ENCODE measurements around the gene ERBB2.

ERBB2 gene

DNA sequence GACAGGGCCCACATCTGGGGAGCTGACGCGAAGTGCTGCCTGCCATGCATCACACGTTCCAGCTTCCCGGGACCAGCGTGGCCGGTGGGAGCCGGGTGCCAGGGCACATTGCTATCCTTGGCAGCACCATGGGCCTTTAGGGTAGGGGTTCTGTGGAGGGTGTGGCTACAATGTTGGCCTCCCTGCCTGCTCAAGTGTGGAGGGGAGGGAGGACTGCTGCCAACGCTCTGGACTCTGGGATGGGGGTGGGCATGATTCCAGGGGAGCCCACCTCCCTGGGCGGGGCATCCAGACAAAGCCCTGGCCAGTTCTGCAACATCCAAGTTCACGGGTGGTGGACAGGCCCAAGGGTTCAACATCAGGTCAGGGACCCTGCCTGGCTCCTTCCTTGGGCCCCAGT lies 51.8 kb downstream of the ERBB2 start:
- H3K4me3 ChIP-seq (ENCODE audit: low read depth, low read length) = no peak overlapping the region
- no peak for DNase-seq (ENCODE audit: low read depth, low spot score)
- in situ Hi-C loops (cut with HindIII; ENCODE audit: low sequenced_read_pairs) = no loop called here
- TF ChIP-seq, protein P1, sequence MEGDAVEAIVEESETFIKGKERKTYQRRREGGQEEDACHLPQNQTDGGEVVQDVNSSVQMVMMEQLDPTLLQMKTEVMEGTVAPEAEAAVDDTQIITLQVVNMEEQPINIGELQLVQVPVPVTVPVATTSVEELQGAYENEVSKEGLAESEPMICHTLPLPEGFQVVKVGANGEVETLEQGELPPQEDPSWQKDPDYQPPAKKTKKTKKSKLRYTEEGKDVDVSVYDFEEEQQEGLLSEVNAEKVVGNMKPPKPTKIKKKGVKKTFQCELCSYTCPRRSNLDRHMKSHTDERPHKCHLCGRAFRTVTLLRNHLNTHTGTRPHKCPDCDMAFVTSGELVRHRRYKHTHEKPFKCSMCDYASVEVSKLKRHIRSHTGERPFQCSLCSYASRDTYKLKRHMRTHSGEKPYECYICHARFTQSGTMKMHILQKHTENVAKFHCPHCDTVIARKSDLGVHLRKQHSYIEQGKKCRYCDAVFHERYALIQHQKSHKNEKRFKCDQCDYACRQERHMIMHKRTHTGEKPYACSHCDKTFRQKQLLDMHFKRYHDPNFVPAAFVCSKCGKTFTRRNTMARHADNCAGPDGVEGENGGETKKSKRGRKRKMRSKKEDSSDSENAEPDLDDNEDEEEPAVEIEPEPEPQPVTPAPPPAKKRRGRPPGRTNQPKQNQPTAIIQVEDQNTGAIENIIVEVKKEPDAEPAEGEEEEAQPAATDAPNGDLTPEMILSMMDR (IDR thresholded peaks at IDR 0.05; ENCODE audit: low read depth, low read length) = no peak

DNA sequence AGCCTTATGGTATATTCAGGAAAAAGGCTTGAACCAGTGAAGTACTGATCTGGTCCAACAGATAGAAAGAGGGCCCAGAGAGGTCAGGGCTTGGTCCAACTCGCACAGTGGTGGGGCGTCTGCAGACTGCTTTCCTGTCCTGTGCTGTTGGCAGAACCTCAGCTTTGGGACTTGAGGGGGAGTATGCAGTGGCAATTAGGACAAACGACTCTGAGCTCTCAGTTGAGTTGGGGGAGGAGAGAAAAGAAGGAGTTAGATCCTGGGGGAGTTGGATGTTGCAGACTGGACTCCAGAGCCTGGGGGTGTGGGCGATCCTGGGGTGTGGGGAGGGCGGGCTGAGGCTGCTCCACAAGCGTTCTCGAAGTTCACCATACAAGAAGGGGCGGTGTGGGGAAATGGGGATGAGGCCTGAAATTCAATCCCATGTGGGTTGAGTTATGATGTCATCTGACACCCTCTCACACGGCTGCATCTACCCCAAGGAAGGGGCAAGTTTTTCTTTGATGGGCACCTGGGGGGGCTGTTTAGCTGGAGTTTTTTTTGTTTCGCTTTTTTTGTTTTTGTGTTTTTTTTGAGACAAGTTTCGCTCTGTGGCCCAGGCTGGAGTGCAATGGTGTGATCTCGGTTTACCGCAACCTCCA lies 52.5 kb downstream of the ERBB2 start:
- in situ Hi-C loops (cut with HindIII; ENCODE audit: low sequenced_read_pairs) = no loop called here
- TF ChIP-seq, protein P1 (IDR thresholded peaks at IDR 0.05; ENCODE audit: low read depth, low read length) = no peak
- no peak for DNase-seq (ENCODE audit: low read depth, low spot score)
- H3K4me3 ChIP-seq (ENCODE audit: low read depth, low read length) = no peak overlapping the region

DNA sequence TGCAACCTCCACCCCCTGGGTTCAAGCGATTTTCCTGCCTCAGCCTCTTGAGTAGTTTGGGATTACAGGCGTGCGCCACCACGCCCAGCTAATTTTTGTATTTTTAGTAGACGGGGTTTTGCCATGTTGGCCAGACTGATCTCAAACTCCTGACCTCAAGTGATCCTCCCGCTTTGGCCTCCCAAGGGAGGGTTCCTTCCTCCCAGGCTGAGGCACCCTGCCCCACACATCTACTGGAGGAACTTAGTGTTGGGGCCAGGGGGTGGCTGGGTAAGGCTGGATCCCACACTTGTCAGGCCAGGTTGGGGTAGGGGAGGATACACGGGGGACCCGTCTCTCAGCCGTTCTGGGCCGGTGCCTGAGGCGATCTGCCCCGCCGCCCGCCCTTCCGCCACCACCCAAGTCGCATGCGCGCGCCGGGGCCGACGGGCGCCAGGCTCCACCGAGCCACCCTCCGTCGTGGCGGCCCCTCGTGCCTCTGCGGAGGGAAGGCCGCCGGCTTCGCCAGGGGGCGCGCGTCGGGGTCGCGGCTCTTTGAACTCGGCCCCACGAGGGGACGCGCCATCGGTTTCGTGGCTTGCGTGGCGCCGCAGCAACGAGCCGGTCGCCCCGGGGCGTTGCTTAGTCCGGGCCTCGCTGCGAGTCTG lies 53.8 kb downstream of the ERBB2 start:
- DNase-seq (ENCODE audit: low read depth, low spot score) = no peak
- in situ Hi-C loops (cut with HindIII; ENCODE audit: low sequenced_read_pairs) = no loop called here
- TF ChIP-seq, protein P1 (IDR thresholded peaks at IDR 0.05; ENCODE audit: low read depth, low read length) = no peak
- peak overlapping the region; percentile 58 for H3K4me3 ChIP-seq (ENCODE audit: low read depth, low read length)

DNA sequence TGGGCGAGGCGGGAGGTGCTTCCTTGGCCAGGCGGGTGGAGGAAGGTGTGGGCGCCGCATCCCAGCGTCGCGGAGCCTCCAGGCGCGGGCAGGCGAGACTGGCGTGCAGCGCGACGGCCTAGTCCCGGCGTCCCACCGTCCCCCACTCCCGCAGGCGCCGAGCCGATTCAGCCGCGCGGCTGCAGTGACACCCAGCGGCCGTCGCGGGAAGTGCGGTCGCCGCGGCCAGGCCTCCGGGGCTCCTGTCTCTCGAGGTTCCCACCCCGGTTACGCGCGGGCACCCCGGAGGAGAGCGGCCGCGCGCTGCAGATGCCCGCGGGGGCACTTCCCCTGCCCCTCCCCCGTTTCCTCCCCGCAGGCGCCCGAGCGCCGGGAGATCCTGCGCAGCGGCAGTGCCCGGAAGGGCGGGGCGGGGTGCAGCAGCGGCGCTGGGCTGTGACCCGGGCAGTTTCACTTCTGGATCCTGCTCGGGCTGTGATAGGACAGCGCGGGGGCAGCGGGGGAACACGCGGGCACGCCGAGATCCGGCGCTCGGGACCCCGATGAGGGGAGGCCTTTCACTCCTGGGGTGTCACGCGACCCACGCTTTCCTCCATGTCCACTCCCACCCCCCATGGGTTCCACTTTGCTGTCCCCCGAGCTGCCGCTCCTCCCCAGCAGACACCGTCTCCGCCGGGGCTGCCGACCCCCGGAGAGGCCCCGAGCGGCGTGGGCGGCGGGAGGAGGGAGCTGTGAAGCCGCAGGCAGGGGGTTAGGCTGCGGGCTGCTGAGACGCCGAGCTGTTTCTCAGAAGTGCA lies 54.5 kb downstream of the ERBB2 start:
- in situ Hi-C loops (cut with HindIII; ENCODE audit: low sequenced_read_pairs) = no loop called here
- TF ChIP-seq, protein P1 (IDR thresholded peaks at IDR 0.05; ENCODE audit: low read depth, low read length) = peak; percentile 70
- H3K4me3 ChIP-seq (ENCODE audit: low read depth, low read length) = peak overlapping the region; percentile 58
- DNase-seq (ENCODE audit: low read depth, low spot score) = peak; percentile 86

DNA sequence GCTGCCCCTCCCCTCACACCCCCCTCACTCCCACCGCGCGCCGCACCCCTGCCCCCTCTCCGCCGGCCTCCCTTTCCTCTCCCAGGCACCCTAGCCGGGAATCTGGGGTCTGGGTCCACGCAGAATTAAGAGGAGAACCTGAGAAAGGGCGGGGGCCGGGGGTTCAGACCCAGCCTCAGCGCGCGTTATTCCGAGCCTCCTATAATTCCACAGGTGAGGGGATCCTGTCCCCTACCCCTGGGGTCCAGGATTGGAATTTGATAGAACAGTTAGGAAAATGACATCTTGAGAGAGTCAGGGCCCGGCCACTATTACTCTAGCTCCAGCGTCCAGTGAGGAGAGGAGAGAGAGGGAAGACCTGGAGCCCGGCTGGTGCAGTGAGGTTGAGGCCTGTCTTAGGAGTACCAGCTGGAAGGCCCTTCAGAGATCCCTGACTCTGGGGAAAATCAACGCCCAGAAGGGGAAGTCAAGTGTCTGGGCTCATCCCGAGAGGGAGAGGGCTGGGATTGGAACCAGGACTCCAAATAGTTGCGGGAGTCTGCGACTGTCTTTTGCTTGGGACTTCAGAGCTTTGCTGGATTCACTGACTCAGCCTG lies 55.2 kb downstream of the ERBB2 start:
- in situ Hi-C loops (cut with HindIII; ENCODE audit: low sequenced_read_pairs) = no loop called here
- TF ChIP-seq, protein P1 (IDR thresholded peaks at IDR 0.05; ENCODE audit: low read depth, low read length) = no peak
- peak; percentile 14 for DNase-seq (ENCODE audit: low read depth, low spot score)
- peak overlapping the region; percentile 58 for H3K4me3 ChIP-seq (ENCODE audit: low read depth, low read length)

DNA sequence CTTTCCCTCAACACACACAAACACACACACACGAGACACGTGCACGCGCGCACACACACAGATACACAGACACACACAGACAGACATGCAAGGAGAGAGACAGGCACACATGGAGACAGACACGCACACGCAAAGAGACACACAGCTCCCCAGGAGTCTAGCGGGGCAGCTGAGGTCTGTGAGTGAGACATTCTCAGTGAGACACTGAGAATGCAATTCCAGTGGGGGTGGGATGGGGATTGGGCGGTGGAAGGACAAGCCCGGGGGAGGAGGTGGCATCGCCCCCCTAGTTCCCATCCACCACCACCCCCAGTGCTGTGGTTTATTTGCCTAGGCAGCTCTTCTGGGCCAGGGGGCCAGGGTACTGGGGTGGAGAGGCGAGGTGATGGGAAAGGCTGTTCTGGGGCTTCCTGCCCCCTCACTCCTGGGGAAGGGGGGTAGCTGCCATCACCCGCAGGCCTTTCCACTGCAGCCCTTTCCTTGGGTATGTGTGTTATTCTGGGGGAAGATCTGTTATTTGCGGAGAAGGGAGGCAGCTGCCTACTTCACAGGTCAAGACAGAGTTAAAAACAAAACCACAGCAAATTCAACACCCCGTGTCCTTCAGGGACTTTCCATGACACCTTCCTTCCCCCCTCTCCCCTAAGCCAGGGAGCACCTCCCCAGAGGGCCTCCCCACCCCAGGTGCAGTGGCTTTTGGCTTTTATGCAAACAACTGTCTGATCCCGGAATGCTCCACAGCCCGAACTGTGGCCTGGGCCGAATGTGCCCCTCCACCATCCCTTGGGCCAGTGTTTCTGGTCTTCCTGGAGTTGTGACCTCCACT lies 55.9 kb downstream of the ERBB2 start:
- TF ChIP-seq, protein P1 (IDR thresholded peaks at IDR 0.05; ENCODE audit: low read depth, low read length) = no peak
- H3K4me3 ChIP-seq (ENCODE audit: low read depth, low read length) = no peak overlapping the region
- in situ Hi-C loops (cut with HindIII; ENCODE audit: low sequenced_read_pairs) = no loop called here
- no peak for DNase-seq (ENCODE audit: low read depth, low spot score)
